B cell (primary cell): Measurements from ENCODE around the gene SETD1A. TPM values are rescaled to one million over a fixed set of nuclear protein-coding genes. Genes with fewer than 3 reads are reported as not detected.

ENCODE experiments used
- ATAC-seq: fragments of 200-7000 bp; cut with Tn5 transposase; one replicate; pipeline ENCODE4 v1.10.0; 2021; ENCODE audit warnings: low read depth, mild to moderate bottlenecking, moderate number of reproducible peaks, moderate library complexity
- CTCF ChIA-PET: fragments of 350-600 bp; sonication (Branson Sonifier 250); formaldehyde crosslinking; loops from one replicate; lab custom pipeline; 2021; ENCODE audit warnings: antibody characterized with exemption, inconsistent platforms; lab: Charles Lee
- POLR2A ChIA-PET: fragments of 350-600 bp; sonication (Branson Sonifier 250); formaldehyde crosslinking; loops from one replicate; lab custom pipeline; 2021; ENCODE audit warnings: antibody characterized with exemption; lab: Charles Lee
- DNase-seq: peaks from one replicate; pipeline ENCODE4 v3.0.0; 2013
- H2AFZ ChIP-seq: 2 replicates; pipeline ENCODE4 v1.6.1; 2012; ENCODE audit warnings: mild to moderate bottlenecking, low read depth, low read length; ENCODE audit not compliant: insufficient read depth, poor library complexity, severe bottlenecking
- H3K27ac ChIP-seq, 2 donors: 1 replicate in 1 of 2; 2 replicates in 1 of 2; pipeline ENCODE4 v1.5.1; 2012 to 2013; ENCODE audit warnings: low read length in 2 of 2, mild to moderate bottlenecking in 2 of 2, moderate library complexity in 1 of 2
- H3K27me3 ChIP-seq, 4 experiments: fragments of 200-600 bp in 1 of 4; sonication (generic) in 1 of 4; replicated peaks in 1 of 4; 1 replicate in 2 of 4; 2 replicates in 2 of 4; pipeline versions ENCODE4 v1.6.1 to v1.7.0; 2013 to 2016; ENCODE audit warnings: low read length in 3 of 4, mild to moderate bottlenecking in 2 of 4, mixed read lengths in 1 of 4, moderate library complexity in 1 of 4; ENCODE audit not compliant: insufficient read depth in 4 of 4, control insufficient read depth in 3 of 4; ENCODE audit errors: control extremely low read depth in 1 of 4
- H3K36me3 ChIP-seq, 2 experiments: replicated peaks in 1 of 2; 1 replicate in 1 of 2; 2 replicates in 1 of 2; pipeline versions ENCODE4 v1.6.1 to v1.7.1; 2013; ENCODE audit warnings: low read length in 1 of 2; ENCODE audit not compliant: insufficient read depth in 2 of 2, control insufficient read depth in 1 of 2; ENCODE audit errors: control extremely low read depth in 1 of 2, extremely low read depth in 1 of 2
- H3K4me1 ChIP-seq, 2 donors: fragments of 200-600 bp in 1 of 2; sonication (generic) in 1 of 2; 1 replicate in 1 of 2; 2 replicates in 1 of 2; pipeline versions ENCODE4 v1.5.1 to v1.6.1; 2013 to 2017; ENCODE audit warnings: low read length in 2 of 2; ENCODE audit not compliant: control insufficient read depth in 2 of 2, insufficient read depth in 2 of 2
- H3K4me2 ChIP-seq: replicated peaks from 2 replicates; pipeline ENCODE3; 2012; ENCODE audit warnings: mild to moderate bottlenecking, low read depth, low read length; ENCODE audit not compliant: poor library complexity, severe bottlenecking
- H3K4me3 ChIP-seq, 5 experiments: fragments of 200-600 bp in 1 of 5; sonication (generic) in 1 of 5; 1 replicate in 3 of 5; 2 replicates in 2 of 5; pipeline versions ENCODE4 v1.5.1 to v1.7.0; 2011 to 2016; ENCODE audit warnings: low read length in 4 of 5, mild to moderate bottlenecking in 4 of 5, low read depth in 2 of 5, control low read depth in 1 of 5, moderate library complexity in 1 of 5; ENCODE audit not compliant: insufficient read depth in 1 of 5; ENCODE audit errors: control extremely low read depth in 1 of 5, extremely low read depth in 1 of 5
- H3K79me2 ChIP-seq: fragments of 200-600 bp; sonication (generic); one replicate; pipeline ENCODE4 v1.6.0; 2016; ENCODE audit warnings: low read length; ENCODE audit not compliant: control insufficient read depth, insufficient read depth
- H3K9ac ChIP-seq: fragments of 200-600 bp; sonication (generic); 2 replicates; pipeline ENCODE4 v1.6.1; 2017; ENCODE audit warnings: mild to moderate bottlenecking, low read length, moderate library complexity
- H3K9me3 ChIP-seq, 3 donors: one replicate each; pipeline versions ENCODE4 v1.6.1 to v1.7.1; 2013; ENCODE audit warnings: low read length in 2 of 3; ENCODE audit not compliant: control insufficient read depth in 2 of 3, insufficient read depth in 1 of 3; ENCODE audit errors: control extremely low read depth in 1 of 3
- H4K20me1 ChIP-seq: 2 replicates; pipeline ENCODE4 v1.6.0; 2012; ENCODE audit warnings: mild to moderate bottlenecking, low read length; ENCODE audit not compliant: insufficient read depth, control insufficient read depth, poor library complexity, severe bottlenecking
- H3K27ac Mint-ChIP-seq: one replicate; pipeline ENCODE4 v1.8.0; 2021; ENCODE audit warnings: mixed read lengths
- H3K27me3 Mint-ChIP-seq: one replicate; pipeline ENCODE4 v1.8.0; 2021; ENCODE audit warnings: mixed read lengths
- H3K4me1 Mint-ChIP-seq: one replicate; pipeline ENCODE4 v1.8.0; 2021; ENCODE audit warnings: mixed read lengths
- H3K4me3 Mint-ChIP-seq: one replicate; pipeline ENCODE4 v1.8.0; 2021; ENCODE audit warnings: mixed read lengths
- H3K9me3 Mint-ChIP-seq: one replicate; pipeline ENCODE4 v1.8.0; 2022; ENCODE audit warnings: mixed read lengths; ENCODE audit not compliant: insufficient read depth
- CTCF ChIP-seq: fragments of 200-600 bp; IDR thresholded peaks from one replicate; pipeline ENCODE4 v1.8.0; 2022; ENCODE audit warnings: antibody characterized with exemption, mild to moderate bottlenecking
- EZH2 ChIP-seq: IDR thresholded peaks from 2 replicates; pipeline ENCODE4 v1.6.1; 2012; ENCODE audit warnings: borderline replicate concordance, low read depth, mild to moderate bottlenecking, moderate library complexity, low read length; ENCODE audit not compliant: insufficient read depth, poor library complexity, severe bottlenecking
- WGBS: methylation state at CpG from one replicate; pipeline ENCODE4 v1.1.5; 2013; ENCODE audit warnings: missing lambda C conversion rate; ENCODE audit not compliant: insufficient coverage; 5-methylcytosine and 5-hydroxymethylcytosine counted together
- intact Hi-C: fragments of 100-400 bp; cut with micrococcal nuclease; formaldehyde crosslinking; loops from one replicate; pipeline ENCODE4 v1.10.0; 2022
- polyA plus RNA-seq: library from polyadenylated mRNA; depleted of rRNA; stranded (reverse); fragments of >200 nt; gene quantifications from 2 replicates; pipeline ENCODE4 v1.2.3, GENCODE V29; 2012
- total RNA-seq, 2 donors: library from RNA; stranded (reverse); fragments of 120-200 nt in 1 of 2; gene quantifications; 1 replicate in 1 of 2; 2 replicates in 1 of 2; pipeline versions ENCODE4 v1.2.3 to v1.2.4, GENCODE V29; 2013 to 2022

The SETD1A gene
- total and polyA plus RNA-seq, 2 donors (not counting 1 experiment from before 2014, with no cell fraction given): 11.5 to 39.5 TPM

- peak overlapping the region; percentile 34 to 60 for H3K27ac ChIP-seq
- H4K20me1 ChIP-seq: peaks cover 25% of the 10 kb centered on the region
- H3K36me3 ChIP-seq: peaks cover 9 to 42% of the 10 kb centered on the region in 2 experiments
- peaks cover 0 to 3% (median 0%) of the 10 kb centered on the region in 3 donors for H3K9me3 ChIP-seq
- no peaks in the 10 kb centered on the region for H3K9me3 Mint-ChIP-seq
- peak overlapping the region; percentile 91 for H3K4me2 ChIP-seq
- H3K27me3 ChIP-seq: no peaks in the 10 kb centered on the region
- H3K4me1 ChIP-seq: peaks cover 15 to 24% of the 10 kb centered on the region in 2 donors
- H3K79me2 ChIP-seq: peaks cover 42% of the 10 kb centered on the region
- H3K27ac Mint-ChIP-seq: peak overlapping the region; percentile 91
- no peaks in the 10 kb centered on the region for H3K27me3 Mint-ChIP-seq
- H3K4me1 Mint-ChIP-seq: peaks cover 39% of the 10 kb centered on the region
- H3K9ac ChIP-seq: peak overlapping the region; percentile 98
- DNase-seq (peak; percentile 39), ATAC-seq (peak; percentile 23)
- ChIA-PET POLR2A (interaction anchor here (1.0 to 1.1 kb wide), 2 partner anchors 83 to 115 kb away, joined by 5 to 6 read pairs; partner anchors contain the start of genes ZNF646 and ZNF668), CTCF (interaction anchor here (0.9 to 1.8 kb wide), 3 partner anchors 17 to 183 kb away, joined by 3 to 5 read pairs (median 3); no protein-coding TSS in a partner anchor)
- peak overlapping the region; percentile 85 for H3K4me3 Mint-ChIP-seq
- intact Hi-C loops: no loop called here
- 24% methylated on average over 40 of the region's 55 CpGs for WGBS
- H2AFZ ChIP-seq: peak overlapping the region; percentile 98
- H3K4me3 ChIP-seq: peak overlapping the region; percentile 30 to 99 (median 92)
- TF ChIP-seq EZH2 (no peak), CTCF (no peak)
Observed at GRCh38 chr16:30958175-30959079, 873 bp downstream of the SETD1A start.

- Mint-ChIP-seq H3K4me1 (peaks cover 29% of the 10 kb centered on the region), H3K27me3 (no peaks in the 10 kb centered on the region), H3K27ac (no peak overlapping the region), H3K9me3 (no peaks in the 10 kb centered on the region), H3K4me3 (no peak overlapping the region)
- Histone ChIP-seq H4K20me1 (peaks cover 28% of the 10 kb centered on the region), H3K79me2 (peaks cover 57% of the 10 kb centered on the region), H3K36me3 (peaks cover 9 to 65% of the 10 kb centered on the region in 2 experiments), H2AFZ (no peak overlapping the region), H3K9ac (no peak overlapping the region), H3K4me3 (no peak overlapping the region), H3K27ac (no peak overlapping the region), H3K4me2 (no peak overlapping the region), H3K9me3 (no peaks in the 10 kb centered on the region), H3K27me3 (no peaks in the 10 kb centered on the region), H3K4me1 (peaks cover 15 to 18% of the 10 kb centered on the region in 2 donors)
- WGBS: 95% methylated on average over 6 of the region's 11 CpGs
- ATAC-seq (no peak), DNase-seq (no peak)
- CTCF ChIA-PET: interaction anchor here (2.4 kb wide), 1 partner anchor 24 kb away, joined by 7 read pairs; the partner anchor contains the start of gene HSD3B7
- no peak for TF ChIP-seq EZH2
- TF ChIP-seq CTCF: no peak
- POLR2A ChIA-PET: interaction anchor here (0.7 kb wide), 1 partner anchor 495 kb away, joined by 5 read pairs; no protein-coding TSS in a partner anchor
- intact Hi-C loops: no loop called here
Observed at GRCh38 chr16:30961384-30961783, 3.8 kb downstream of the SETD1A start.
